HG02642 (cell line): ENCODE data around the gene GNG7.
"Not testable (repeated sequence)": the region's sequence is repeated elsewhere in the genome, so short reads cannot be mapped to it uniquely, and the experiment has no call there.

Experiments used
- ATAC-seq: cut with Tn5 transposase; IDR thresholded peaks from one replicate; pipeline ENCODE4 v1.9.1; 2021; ENCODE audit warnings: mild to moderate bottlenecking; ENCODE audit not compliant: unreplicated experiment, poor library complexity

Gene GNG7

GRCh38 chr19:2609034-2609388 lies 93.5 kb downstream of the GNG7 start:
- not testable (repeated sequence) for ATAC-seq

DNA sequence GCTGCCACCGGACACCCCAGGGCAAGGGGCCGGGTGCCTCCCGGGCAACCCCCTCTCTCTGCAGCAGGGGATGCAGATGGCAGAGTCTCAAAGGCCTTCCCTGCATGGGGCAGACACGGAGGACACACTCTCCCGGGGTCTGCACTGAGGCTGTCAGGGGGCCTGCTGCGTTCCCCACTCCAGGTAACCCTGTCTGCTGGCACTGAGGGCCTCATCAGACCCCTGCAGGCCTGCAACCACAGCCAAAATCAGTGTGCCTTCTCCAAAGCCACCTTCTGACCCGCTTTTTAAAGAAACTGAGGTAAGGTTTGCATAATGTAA lies 93.9 kb downstream of the GNG7 start:
- no peak for ATAC-seq

- ATAC-seq: peak; percentile 45
Observed at GRCh38 chr19:2607712-2608601, 94.5 kb downstream of the GNG7 start.

DNA sequence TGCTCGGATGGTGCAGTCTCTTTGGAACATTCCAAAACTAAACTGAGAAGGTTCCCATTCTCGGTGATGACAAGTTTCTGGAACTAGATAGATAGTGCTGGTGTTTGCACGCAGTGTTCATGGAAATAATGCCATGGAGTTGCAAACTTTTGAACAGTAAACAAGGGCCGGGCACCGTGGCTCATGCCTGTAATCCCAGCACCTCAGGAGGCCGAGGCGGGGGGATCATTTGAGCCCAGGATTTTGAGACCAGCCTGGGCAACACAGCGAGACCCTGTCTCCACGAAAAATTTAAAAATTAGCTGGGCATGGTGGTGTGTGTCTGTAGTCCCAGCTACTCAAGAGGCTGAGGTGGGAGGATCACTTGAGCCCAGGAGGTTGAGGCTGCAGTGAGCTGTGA lies 95.7 kb downstream of the GNG7 start:
- ATAC-seq: not testable (repeated sequence)

DNA sequence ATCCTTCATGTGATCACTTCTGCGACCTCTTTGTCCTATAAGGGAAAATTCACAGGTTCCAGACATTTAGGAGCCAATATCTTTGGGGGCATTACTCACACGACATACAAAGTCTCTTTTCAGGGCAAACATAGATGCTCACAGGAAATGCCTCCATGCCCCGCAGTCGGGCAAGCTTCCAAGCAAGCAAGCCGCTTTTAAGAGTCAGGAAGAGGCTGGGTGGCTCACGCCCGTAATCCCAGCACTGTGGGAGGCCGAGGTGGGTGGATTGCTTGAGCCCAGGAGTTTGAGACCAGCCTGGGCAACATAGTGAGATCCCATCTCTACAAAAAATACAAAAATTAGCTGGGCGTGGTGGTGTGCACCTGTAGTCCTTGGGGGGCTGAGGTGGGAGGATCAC lies 96.6 kb downstream of the GNG7 start:
- ATAC-seq: not testable (repeated sequence)

DNA sequence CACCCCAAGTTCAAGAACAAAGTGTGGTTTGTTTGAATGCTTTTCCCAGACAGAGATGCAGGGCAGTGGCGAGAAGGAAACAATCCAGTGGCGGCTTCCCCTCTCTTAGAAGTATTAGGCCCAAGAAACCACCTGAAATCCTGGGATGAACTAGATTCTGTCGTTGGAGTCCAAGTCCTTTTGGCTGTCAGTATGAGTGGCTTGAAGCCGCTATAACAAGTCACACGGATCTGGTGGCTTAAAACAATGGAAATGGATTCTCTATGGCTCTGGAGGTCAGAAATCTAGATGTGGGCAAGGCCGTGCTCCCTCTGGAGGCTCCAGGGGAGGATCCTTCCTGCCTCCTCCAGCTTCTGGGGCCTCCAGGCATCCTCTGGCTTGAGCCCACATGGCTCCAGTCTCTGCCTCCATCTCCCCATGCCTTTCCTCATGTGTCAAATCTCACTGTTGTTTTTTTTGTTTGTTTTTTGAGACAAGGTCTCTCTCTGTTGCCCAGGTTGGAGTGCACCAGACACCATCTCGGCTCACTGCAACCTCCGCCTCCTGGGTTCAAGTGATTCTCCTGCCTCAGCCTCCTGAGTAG lies 97.7 kb downstream of the GNG7 start:
- ATAC-seq: no peak

DNA sequence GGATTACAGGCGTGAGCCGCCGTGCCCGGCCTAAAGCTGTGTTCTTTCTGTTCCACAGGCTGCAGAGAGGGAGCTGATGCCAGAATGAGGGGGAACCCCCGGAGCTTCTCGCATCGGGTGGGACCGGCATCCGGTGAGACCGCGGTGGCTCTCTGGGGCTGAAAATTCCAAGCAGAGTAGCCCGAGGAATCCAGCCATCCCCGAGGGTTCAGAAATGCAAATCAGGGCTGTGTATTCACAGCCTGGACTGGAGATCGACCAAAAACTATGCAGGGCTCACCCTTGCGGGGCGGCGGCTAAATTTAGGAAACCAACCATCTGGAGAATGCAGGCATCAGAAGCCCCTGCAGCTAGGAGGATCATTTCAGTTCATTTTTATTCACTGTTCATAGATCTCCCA lies 99.2 kb downstream of the GNG7 start:
- ATAC-seq: no peak

GRCh38 chr19:2602391-2603181 lies 99.9 kb downstream of the GNG7 start:
- no peak for ATAC-seq

DNA sequence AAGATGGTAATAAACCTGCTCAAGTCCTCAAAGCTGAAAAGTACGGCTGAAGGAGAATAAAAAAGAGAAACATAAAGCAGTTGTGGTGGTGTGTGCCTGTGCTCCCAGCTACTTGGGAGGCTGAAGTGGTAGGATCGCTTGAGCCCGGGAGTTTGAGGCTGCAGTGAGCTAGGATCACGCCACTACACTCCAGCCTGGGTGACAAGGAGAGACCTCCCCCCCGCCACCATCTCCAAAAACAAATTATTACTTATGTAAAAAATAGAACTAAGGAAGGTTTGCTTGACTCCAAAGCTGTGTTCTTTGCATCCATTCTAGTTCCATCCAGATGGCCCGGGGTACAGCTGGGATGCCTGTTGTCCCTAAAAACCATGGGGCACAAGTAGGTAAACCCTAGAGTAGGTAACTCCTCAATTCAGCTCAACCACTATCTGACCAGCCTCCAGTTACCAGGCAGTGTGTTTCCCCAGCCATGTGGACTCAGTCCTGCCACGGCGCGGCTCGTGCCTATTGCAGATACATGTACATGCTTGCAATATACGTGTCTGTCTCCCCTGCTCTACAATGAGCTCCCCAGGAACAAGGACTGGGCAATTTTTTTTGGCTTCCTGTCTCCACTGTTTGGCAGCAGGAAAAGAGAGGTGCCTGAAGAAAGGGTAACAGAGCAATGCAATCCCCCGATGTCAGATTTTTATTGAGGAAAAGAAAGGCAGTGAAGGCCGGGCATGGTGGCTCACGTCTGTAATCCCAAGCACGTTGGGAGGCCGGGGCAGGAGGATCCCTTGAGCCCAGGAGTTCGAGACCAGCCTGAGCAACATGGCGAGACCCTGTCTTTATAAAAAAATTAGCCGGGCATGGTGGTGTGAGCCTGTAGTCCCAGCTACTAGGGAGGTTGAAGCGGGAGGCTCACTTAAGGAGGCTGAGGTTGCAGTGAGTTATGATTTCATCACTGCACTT lies 101.3 kb downstream of the GNG7 start:
- ATAC-seq: no peak

GRCh38 chr19:2594319-2594718 lies 108.2 kb downstream of the GNG7 start:
- ATAC-seq: no peak

DNA sequence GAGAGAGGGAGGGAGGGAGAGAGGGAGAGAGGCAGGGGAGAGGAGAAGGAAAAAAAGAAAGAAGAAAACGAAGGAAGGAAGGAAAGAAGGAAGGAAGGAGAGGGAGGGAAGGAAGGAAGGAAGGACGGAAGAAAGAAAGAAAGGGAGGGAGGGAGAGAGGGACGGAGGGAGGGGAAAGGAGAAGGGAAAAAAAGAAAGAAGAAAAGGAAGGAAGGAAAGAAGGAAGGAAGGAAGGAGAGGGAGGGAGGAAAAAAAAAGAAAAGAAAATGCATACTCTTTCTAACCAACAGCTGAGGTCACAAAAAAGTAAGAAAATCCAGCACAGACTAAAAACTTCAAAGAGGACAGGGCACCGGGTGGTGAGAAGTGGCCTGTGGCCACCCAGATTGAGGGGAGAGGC lies 109.7 kb downstream of the GNG7 start:
- no peak for ATAC-seq

DNA sequence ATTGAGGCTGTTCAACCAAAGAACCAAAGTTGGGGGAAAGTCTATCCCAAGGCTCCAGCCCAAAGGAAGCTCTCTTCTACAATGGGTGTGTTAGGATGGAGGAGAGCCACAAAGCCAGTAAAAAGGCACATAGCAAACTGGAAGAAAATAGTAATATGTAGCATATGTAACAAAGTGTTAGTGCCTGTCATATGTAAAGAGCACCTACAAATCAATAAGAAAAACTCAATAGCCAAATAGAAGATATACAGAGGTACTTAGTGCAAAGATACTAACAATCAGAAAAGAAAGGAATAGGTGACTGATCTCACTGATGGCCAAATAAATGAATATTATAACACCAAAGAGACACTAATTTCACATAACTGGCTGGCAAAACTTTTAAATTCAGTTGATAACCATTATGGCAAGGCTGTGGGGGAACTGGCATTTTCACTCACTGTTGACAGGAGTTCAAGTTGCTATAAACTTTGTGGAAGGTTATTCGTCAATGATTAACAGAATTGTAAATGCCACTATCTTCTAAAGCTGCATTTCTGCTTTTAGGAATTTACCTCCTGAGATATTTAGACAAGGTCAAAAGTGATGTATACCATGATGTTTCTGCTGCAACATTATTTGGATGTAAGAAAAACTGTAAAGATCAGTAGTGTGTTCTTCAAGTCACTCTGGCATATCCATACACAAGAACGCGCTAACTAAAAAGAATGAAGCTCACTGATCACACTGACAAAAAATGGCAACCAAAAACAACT lies 110.8 kb downstream of the GNG7 start:
- ATAC-seq: no peak

GRCh38 chr19:2590630-2591399 lies 111.7 kb downstream of the GNG7 start:
- ATAC-seq: no peak

DNA sequence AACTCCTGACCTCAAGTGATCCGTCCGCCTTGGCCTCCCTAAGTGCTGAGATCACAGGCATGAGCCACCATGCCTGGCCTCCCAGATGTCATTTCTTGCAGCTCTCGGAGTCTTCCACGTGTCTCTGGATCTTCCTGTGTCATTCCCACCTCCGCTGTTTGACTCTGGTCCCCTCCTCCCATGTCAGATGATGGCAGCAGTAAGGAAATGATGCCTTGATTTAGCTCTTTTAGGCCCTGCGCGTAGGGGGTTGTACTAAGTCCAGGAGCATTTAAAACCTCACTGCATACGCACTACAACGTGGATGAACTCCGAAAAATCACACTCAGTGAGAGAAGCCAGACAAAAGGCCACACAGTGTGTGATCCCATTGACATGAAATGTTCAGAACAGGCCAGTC lies 113.1 kb downstream of the GNG7 start:
- no peak for ATAC-seq

DNA sequence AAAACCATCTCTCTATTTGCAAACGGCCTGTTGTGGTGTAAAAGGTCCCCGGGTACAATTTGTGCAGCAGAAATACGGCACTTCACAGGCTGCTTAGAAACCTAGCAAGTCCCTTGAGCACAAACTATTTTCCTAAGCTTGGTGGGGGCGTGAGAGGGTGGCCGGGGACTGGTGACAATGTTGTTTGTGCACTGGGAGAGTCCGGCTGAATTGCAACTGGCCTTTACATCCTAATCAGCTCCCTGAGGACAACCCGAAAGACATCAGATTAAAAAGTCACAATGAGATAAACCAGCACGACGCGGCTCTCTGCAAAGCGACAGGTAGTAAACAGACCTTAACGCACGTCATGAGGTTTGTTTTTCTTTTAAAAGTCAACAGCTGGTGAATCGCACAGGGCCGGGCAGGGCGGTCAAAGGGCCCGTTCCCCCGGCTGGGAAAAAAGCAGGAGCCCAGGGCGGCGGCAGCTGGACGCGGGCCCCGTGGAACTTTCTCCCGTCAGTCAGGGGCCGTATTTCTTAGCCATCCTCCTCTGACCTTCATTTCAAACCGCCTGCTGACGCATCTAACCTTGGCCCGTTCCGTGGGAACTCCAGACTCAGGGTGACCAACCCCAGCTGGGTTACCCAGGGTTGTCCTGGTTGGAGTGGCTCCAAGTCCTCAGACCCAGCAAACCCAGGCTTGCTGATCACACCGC lies 114.3 kb downstream of the GNG7 start:
- ATAC-seq: no peak

DNA sequence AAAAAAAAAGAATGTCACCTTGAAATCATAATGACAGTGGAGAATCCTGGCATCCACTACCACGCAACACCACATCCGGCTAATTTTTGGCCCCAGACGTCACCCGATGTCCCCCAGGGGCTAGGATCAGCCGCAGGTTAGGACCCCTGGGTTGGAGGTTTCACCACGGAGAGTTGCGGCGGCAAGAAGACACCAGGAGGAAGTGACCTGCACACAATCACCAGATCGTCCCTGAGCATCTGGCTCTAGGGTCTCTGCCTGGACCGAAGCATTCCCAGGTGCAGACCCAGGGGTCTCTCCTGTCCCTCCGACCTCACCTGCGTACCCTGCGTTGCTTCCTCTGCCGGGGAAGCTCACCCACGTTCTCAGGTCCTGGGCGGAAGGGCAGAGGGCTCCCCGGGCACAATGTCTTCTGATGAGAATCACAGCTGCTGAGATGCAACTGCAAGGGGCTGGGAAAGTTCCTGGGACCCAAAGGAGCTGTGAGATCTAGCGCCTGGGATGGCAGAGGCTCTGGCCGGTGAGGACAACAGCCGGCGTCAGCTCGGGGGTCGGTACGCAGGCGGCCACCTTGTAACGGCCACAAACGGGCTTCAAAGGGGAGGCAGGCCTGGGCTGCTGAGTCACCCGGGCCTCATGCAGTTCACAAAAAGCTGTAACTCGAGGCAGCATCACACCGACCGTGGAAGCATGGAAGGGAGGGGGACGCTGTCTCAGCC lies 115.3 kb downstream of the GNG7 start:
- no peak for ATAC-seq

GRCh38 chr19:2586196-2586595 lies 116.3 kb downstream of the GNG7 start:
- no peak for ATAC-seq

GRCh38 chr19:2584002-2584401 lies 118.5 kb downstream of the GNG7 start:
- no peak for ATAC-seq
